NB4 (cell line): ENCODE measurements around the gene CMIP.

Experiments used
- DNase-seq: peaks from one replicate; pipeline ENCODE4 v3.0.0; 2010; ENCODE audit warnings: low read depth
- H3K4me3 ChIP-seq: one replicate; pipeline ENCODE4 v1.5.1; 2011; ENCODE audit warnings: mild to moderate bottlenecking, low read depth, low read length, moderate library complexity
- CTCF ChIP-seq: IDR thresholded peaks from one replicate; pipeline ENCODE4 v1.5.1; 2012; ENCODE audit warnings: low read depth, low read length
- MAX ChIP-seq: IDR thresholded peaks from 2 replicates; pipeline ENCODE4 v1.6.1; 2011; ENCODE audit warnings: low read depth, low read length
- MYC ChIP-seq: IDR thresholded peaks from 2 replicates; pipeline ENCODE4 v1.6.1; 2011; ENCODE audit warnings: low read depth, low read length
- POLR2A ChIP-seq: IDR thresholded peaks from 2 replicates; pipeline ENCODE4 v1.6.1; 2011; ENCODE audit warnings: mild to moderate bottlenecking; ENCODE audit not compliant: insufficient read length; ENCODE audit errors: extremely low read depth

CMIP gene

GRCh38 chr16:81409016-81409556, 35.5 kb upstream of the CMIP start:
- H3K4me3 ChIP-seq, result no peak overlapping the region
- no peak for DNase-seq
- TF ChIP-seq MYC (no peak), POLR2A (no peak), CTCF (no peak), MAX (no peak)

- TF ChIP-seq CTCF, result no peak
- no peak for TF ChIP-seq POLR2A
- TF ChIP-seq MYC, result no peak
- no peak overlapping the region for H3K4me3 ChIP-seq
- no peak for DNase-seq
Observed at GRCh38 chr16:81410643-81411293, 33.8 kb upstream of the CMIP start.

- H3K4me3 ChIP-seq, result no peak overlapping the region
- no peak for TF ChIP-seq POLR2A
- TF ChIP-seq MYC, result no peak
- DNase-seq, result no peak
Observed at GRCh38 chr16:81413245-81413990, 31.2 kb upstream of the CMIP start.

GRCh38 chr16:81415751-81416150, 28.9 kb upstream of the CMIP start:
- no peak for TF ChIP-seq POLR2A
- no peak overlapping the region for H3K4me3 ChIP-seq
- DNase-seq, result no peak

- TF ChIP-seq MYC, result no peak
- TF ChIP-seq POLR2A, result no peak
- no peak for TF ChIP-seq MAX
- DNase-seq, result no peak
Observed at GRCh38 chr16:81416749-81417148, 27.9 kb upstream of the CMIP start.

GRCh38 chr16:81417210-81417609, 27.4 kb upstream of the CMIP start:
- no peak for DNase-seq
- no peak overlapping the region for H3K4me3 ChIP-seq
- no peak for TF ChIP-seq POLR2A
- TF ChIP-seq MYC, result no peak
- no peak for TF ChIP-seq CTCF
- no peak for TF ChIP-seq MAX

More at GRCh38 chr16:81416749-81417148, 27.9 kb upstream of the CMIP start:
- no peak overlapping the region for H3K4me3 ChIP-seq

GRCh38 chr16:81419806-81420205, 24.8 kb upstream of the CMIP start:
- H3K4me3 ChIP-seq, result no peak overlapping the region
- TF ChIP-seq POLR2A (no peak), MYC (no peak), CTCF (no peak)
- no peak for DNase-seq
